ENCODE results near the gene TLCD2. TPM values are rescaled to one million over a fixed set of nuclear protein-coding genes. Genes with fewer than 3 reads are reported as not detected.

The TLCD2 gene
- total and polyA plus RNA-seq, 9 of the 15 experiments (the other 6 are each of a cell fraction or from before 2014, with no cell fraction given): 0.10 to 0.89 (median 0.58) TPM

DNA sequence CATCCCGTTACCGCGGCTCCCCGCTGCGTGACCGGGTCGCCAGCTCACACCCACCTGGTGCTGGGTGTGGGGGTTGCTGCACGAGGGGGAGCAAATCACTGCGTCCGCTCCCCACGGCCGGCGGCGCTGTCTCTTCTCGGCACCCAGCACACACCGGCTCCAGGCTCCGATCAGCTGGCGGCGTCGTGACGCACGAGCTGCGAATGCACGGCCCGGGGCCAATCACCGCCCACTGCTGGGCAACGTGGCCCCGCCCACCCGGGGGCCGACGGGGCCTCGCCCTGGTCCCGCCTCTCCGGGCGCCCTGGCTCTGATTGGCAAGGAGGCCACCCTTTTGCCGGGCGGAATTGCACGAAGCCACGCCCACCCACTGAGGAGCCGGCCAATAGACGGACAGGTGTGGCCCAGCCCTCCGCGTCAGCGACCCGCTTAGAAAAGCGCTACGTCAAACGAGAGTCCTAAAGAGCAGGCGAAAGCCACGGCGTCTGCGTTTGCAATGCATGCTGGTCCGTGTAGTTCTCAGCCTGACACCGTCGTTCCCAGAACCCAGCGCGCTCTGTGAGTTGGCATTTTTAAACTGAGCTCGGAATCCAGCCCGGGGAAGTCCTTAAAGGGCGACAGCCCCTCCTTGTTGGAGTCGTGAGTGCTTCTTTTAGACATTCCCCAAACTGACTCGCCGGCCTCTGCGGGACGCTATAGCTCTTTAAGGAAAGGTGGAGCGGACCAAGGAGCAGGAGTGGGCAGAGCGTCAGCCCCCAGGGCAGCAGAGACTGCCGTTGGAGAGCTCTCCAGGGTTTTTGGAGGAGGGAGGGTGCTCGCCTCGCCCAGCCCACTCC is 6.1 kb upstream of the TLCD2 start:
- BruUV-seq (replicated peaks): no TSS peak
- Histone ChIP-seq H2AFZ (ENCODE audit: low read depth, low read length) (peak overlapping the region; percentile 49), H3K9me1 (ENCODE audit: control insufficient read depth, insufficient read depth, low read length) (no peaks in the 10 kb centered on the region), H3K4me2 (ENCODE audit: insufficient read depth, low read length) (peak overlapping the region; percentile 85), H3K27ac (ENCODE audit: extremely low read depth, low read depth, low read length) (peak overlapping the region; percentile 99), H3K27me3 (ENCODE audit: control insufficient read depth in 2 of 2, insufficient read depth in 2 of 2, low read length in 2 of 2) (no peaks in the 10 kb centered on the region), H3K9ac (ENCODE audit: insufficient read depth in 1 of 2, low read depth in 2 of 2, low read length in 2 of 2) (peak overlapping the region; percentile 90 to 98), H3K4me1 (replicated peaks in 1 of 2; ENCODE audit: control insufficient read depth in 2 of 2, insufficient read depth in 2 of 2, low read length in 2 of 2) (peaks cover 39 to 50% of the 10 kb centered on the region in 2 experiments), H3K79me2 (ENCODE audit: control insufficient read depth, insufficient read depth, low read length) (peaks cover 44% of the 10 kb centered on the region), H3K9me3 (replicated peaks; ENCODE audit: control insufficient read depth, insufficient read depth, low read depth, low read length) (no peaks in the 10 kb centered on the region), H4K20me1 (replicated peaks; ENCODE audit: control insufficient read depth, insufficient read depth, low read length) (0 out of 2 replicates have a peak, but pooled peaks cover 3% of the 10 kb centered on the region), H3K4me3 (peak overlapping the region; percentile 85), H3K36me3 (ENCODE audit: control insufficient read depth, insufficient read depth, low read length) (peaks cover 25% of the 10 kb centered on the region; the same call in 2 of the 3 replicates)
- ChIA-PET POLR2A (interaction anchor here (0.5 to 3.8 kb wide), 22 partner anchors 11 to 275 kb away, joined by 3 to 25 read pairs (median 5); partner anchors contain the start of genes PRPF8, RILP, RPA1 and SERPINF1), CTCF (ENCODE audit: low intra/inter-chr PET ratio) (interaction anchor here (1.3 kb wide), 1 partner anchor 149 kb away, joined by 5 read pairs; no protein-coding TSS in a partner anchor)
- intact Hi-C loops (cut with micrococcal nuclease) (loop anchor here (2.0 to 5.0 kb wide), 4 partner anchors 34 to 316 kb away; partner anchors contain the start of genes DPH1, PRPF8 and SERPINF1), in situ Hi-C loops (cut with MboI) (loop anchor here (10.0 kb wide), 1 partner anchor 319 kb away; the partner anchor contains the start of gene DPH1)
- peak; percentile 98 for FAIRE-seq
- peak; percentile 78 for ATAC-seq
- under 1% methylated on average over 32 of the region's 70 CpGs for WGBS (ENCODE audit: insufficient coverage, low coverage, missing lambda C conversion rate)
- DNase-seq (ENCODE audit: extremely low read depth in 1 of 4, low spot score in 3 of 4): peak; percentile 89 to 99 (median 94)
- TF ChIP-seq, protein P1, sequence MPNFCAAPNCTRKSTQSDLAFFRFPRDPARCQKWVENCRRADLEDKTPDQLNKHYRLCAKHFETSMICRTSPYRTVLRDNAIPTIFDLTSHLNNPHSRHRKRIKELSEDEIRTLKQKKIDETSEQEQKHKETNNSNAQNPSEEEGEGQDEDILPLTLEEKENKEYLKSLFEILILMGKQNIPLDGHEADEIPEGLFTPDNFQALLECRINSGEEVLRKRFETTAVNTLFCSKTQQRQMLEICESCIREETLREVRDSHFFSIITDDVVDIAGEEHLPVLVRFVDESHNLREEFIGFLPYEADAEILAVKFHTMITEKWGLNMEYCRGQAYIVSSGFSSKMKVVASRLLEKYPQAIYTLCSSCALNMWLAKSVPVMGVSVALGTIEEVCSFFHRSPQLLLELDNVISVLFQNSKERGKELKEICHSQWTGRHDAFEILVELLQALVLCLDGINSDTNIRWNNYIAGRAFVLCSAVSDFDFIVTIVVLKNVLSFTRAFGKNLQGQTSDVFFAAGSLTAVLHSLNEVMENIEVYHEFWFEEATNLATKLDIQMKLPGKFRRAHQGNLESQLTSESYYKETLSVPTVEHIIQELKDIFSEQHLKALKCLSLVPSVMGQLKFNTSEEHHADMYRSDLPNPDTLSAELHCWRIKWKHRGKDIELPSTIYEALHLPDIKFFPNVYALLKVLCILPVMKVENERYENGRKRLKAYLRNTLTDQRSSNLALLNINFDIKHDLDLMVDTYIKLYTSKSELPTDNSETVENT (CRISPR knock-in tag; IDR thresholded peaks at IDR 0.05): peak; percentile 55; the same call in 1 of the 2 replicates
- TF ChIP-seq TEAD4 (IDR thresholded peaks at IDR 0.05; ENCODE audit: low read length) (0 out of 2 replicates have a peak, but pooled peaks have one; percentile 31), TEAD4 (CRISPR knock-in tag; IDR thresholded peaks at IDR 0.05; ENCODE audit: borderline replicate concordance) (no peak), POLR2G (IDR thresholded peaks at IDR 0.05; ENCODE audit: low read depth, low read length) (peak; percentile 98), HDAC3 (IDR thresholded peaks at IDR 0.05; ENCODE audit: borderline replicate concordance, partially characterized antibody) (no peak), MAFF (IDR thresholded peaks at IDR 0.05; ENCODE audit: low read length) (peak; percentile 80), FOXM1 (IDR thresholded peaks at IDR 0.05; ENCODE audit: low read depth) (no peak), FOXM1 (CRISPR knock-in tag; IDR thresholded peaks at IDR 0.05; ENCODE audit: low read depth) (no peak), ZSCAN32 (CRISPR knock-in tag; IDR thresholded peaks at IDR 0.05) (no peak), STAG1 (CRISPR knock-in tag; IDR thresholded peaks at IDR 0.05; ENCODE audit: borderline replicate concordance) (no peak), NCOR1 (IDR thresholded peaks at IDR 0.05) (0 out of 2 replicates have a peak, but pooled peaks have one; percentile 6), PHF21A (IDR thresholded peaks at IDR 0.05; ENCODE audit: borderline replicate concordance, low read depth) (peak; percentile 91; the same call in 1 of the 2 replicates), ZNF174 (CRISPR knock-in tag; IDR thresholded peaks at IDR 0.05) (no peak), SIN3A (IDR thresholded peaks at IDR 0.05; ENCODE audit: borderline replicate concordance in 2 of 2, control insufficient read depth in 1 of 2, low read depth in 2 of 2, low read length in 2 of 2) (peak; percentile 93 to 95), NFIC (IDR thresholded peaks at IDR 0.05) (peak; percentile 36; the same call in 1 of the 2 replicates), MCM2 (IDR thresholded peaks at IDR 0.05; ENCODE audit: low read depth) (no peak), ZNF212 (CRISPR knock-in tag; IDR thresholded peaks at IDR 0.05) (no peak)
- TF ChIP-seq, protein P2, sequence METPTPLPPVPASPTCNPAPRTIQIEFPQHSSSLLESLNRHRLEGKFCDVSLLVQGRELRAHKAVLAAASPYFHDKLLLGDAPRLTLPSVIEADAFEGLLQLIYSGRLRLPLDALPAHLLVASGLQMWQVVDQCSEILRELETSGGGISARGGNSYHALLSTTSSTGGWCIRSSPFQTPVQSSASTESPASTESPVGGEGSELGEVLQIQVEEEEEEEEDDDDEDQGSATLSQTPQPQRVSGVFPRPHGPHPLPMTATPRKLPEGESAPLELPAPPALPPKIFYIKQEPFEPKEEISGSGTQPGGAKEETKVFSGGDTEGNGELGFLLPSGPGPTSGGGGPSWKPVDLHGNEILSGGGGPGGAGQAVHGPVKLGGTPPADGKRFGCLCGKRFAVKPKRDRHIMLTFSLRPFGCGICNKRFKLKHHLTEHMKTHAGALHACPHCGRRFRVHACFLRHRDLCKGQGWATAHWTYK (CRISPR knock-in tag; IDR thresholded peaks at IDR 0.05): 0 out of 2 replicates have a peak, but pooled peaks have one; percentile 23
